ENCODE measurements around the gene CHORDC1.
A peak's percentile ranks its signal among the peaks of the same experiment; 100 is the strongest.
"Not testable (repeated sequence)": the region's sequence is repeated elsewhere in the genome, so short reads cannot be mapped to it uniquely, and the experiment has no call there.

CHORDC1 gene

DNA sequence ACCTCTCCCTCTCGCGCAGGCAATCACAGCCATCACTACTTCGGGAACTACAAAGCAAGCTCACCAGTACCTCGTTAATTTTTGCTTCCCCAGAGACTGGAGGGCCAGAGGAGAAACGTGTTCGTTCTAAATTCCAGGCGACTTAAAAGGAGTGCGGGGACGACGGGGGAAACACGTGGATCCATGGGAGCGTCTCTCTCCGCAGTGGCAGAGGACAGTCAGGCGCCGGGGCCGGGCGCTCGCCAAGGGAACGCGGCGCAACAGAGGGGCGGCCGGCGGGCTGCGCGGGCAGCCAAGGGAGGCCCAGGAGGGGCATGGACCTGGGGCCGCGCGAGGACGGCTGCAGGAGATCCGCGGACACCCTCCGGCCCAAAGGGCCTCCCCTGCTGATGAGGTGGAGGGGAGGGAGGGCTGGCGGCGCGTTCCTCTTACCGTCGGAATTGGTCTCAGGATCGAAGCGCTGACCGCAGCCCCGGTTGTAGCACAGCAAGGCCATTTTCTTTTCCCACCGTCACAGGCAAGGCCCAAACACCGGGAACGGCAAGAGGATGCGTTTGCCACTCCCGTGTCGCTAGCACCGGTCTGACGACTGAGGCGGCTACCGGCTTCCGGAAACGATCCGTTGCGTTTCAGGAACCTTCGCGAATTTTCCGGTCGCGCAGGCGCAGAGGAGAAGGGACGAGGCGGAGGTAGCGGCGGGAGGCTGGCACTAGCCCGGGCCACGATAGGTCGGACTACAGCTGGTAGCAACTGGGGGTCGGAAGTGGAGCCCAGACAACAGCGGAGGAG lies at the start of gene CHORDC1:
Gene CHORDC1, minus strand, starts transcription at position 591 of the 789 bp plus-strand sequence. Its CDS starts 95 bp downstream, at position 496.
- H3K4me1 Mint-ChIP-seq (ENCODE audit: low read depth): peaks cover 59% of the 10 kb centered on the region
- no peaks in the 10 kb centered on the region for H3K27me3 Mint-ChIP-seq
- H3K36me3 Mint-ChIP-seq (ENCODE audit: low read depth): peaks cover 55% of the 10 kb centered on the region
- peak within 1 kb of the TSS; percentile 99 for H3K4me3 Mint-ChIP-seq
- peak; percentile 95 for DNase-seq
- H3K9me3 Mint-ChIP-seq: no peaks in the 10 kb centered on the region
- H3K27ac Mint-ChIP-seq: peak within 1 kb of the TSS; percentile 98

DNA sequence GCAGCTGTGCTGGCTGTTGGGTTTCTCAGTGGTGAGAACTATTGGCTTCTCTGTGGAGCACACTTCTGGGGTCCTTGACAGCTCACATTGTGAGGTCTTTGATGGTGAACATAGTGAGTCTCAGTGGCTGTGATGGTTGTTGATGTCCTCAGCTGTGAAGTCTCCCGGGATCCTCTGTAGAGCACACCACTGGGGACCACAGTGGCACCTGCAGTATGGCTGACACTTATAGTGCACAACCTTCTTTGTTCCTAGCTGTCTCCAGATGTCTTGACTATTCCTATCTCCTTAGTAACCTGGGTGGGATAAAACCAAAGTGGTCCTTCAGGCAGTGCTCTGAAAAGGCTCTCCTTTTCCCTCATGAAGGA lies 34.3 kb upstream of the CHORDC1 start:
- H3K36me3 Mint-ChIP-seq (ENCODE audit: low read depth): no peaks in the 10 kb centered on the region
- H3K4me1 Mint-ChIP-seq (ENCODE audit: low read depth): peaks cover 7% of the 10 kb centered on the region
- H3K9me3 Mint-ChIP-seq: no peaks in the 10 kb centered on the region
- no peak for DNase-seq
- no peak overlapping the region for H3K27ac Mint-ChIP-seq
- no peak overlapping the region for H3K4me3 Mint-ChIP-seq
- no peaks in the 10 kb centered on the region for H3K27me3 Mint-ChIP-seq

DNA sequence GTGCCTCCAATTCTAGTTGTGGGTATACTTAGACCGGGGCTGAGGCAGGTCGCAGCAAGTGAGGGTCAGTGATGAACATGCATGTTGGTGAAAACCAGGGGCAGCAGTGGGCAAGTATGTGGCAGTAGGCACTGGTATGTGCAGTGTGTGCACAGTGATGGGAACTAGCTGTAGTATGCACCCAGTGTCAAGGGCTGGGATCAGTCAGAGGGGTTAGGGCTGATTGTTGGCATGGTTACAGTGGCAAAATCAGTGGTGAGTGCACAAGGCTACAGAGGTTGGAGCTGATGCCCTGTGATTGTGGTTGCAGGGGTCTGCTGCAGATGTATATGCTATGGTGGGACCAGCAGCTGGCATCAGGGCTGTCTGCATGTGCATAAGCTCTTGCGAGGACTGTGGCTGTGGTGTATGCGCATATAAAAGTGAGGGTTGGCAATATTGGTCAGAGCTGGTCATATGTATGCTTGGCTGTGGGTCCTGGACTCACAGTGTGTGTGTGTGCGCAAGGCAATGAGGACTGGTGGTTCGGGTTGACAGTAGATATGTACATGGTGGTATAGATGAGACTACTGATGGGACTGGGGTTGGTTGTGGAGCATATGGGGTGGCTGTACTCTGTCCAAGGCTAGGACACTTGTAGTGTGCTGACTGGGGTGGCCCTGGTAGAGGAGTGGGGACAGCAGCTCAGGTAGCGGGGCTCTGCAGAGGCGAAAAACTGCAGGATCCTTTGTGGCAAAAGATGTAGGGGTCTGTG lies 33.7 kb upstream of the CHORDC1 start:
- Mint-ChIP-seq H3K36me3 (ENCODE audit: low read depth) (no peaks in the 10 kb centered on the region), H3K4me3 (no peak overlapping the region), H3K4me1 (ENCODE audit: low read depth) (peaks cover 10% of the 10 kb centered on the region), H3K27me3 (no peaks in the 10 kb centered on the region), H3K9me3 (no peaks in the 10 kb centered on the region), H3K27ac (no peak overlapping the region)
- no peak for DNase-seq

DNA sequence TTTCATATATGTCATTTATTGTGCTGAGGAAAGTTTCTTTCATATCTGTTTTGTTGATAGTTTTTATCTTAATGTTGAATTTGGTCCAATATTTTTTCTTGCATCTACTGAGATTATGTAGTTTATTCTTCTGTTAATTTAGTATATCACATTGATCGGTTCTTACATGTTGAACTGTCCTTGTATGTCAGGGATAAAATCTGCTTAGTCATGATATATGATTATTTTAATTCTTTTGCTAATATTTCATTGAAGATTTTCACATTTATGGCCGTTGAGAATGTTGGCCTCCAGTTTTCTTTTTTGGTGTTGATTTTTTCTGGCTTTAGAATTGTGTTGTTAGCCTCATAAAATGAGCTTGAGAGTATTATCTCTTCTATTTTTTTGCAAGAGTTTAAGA lies 31.2 kb upstream of the CHORDC1 start:
- Mint-ChIP-seq H3K27ac (no peak overlapping the region), H3K4me1 (ENCODE audit: low read depth) (peaks cover 16% of the 10 kb centered on the region), H3K36me3 (ENCODE audit: low read depth) (no peaks in the 10 kb centered on the region), H3K27me3 (no peaks in the 10 kb centered on the region), H3K4me3 (no peak overlapping the region), H3K9me3 (no peaks in the 10 kb centered on the region)
- no peak for DNase-seq

DNA sequence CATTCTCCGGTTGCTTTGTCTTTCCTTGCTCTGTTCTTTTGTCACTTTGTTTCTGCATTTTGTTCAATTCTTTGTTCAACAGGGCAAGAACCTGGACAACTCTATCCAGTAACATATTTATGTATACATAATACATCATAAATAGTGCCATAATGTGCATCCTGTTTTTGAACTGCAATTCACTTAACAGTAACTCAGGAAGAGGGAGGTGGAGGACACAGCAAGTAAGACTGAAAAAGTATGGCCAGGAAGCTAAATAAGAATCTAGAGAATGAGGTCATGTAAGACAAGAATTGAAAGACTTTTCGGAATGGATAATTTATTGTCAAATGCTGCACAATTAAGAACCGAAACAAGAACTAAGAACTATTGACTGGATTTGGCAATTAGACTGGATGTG lies 29.2 kb upstream of the CHORDC1 start:
- H3K27me3 Mint-ChIP-seq: no peaks in the 10 kb centered on the region
- no peaks in the 10 kb centered on the region for H3K36me3 Mint-ChIP-seq (ENCODE audit: low read depth)
- H3K27ac Mint-ChIP-seq: no peak overlapping the region
- no peaks in the 10 kb centered on the region for H3K9me3 Mint-ChIP-seq
- H3K4me3 Mint-ChIP-seq: peak overlapping the region; percentile 81
- peaks cover 16% of the 10 kb centered on the region for H3K4me1 Mint-ChIP-seq (ENCODE audit: low read depth)
- DNase-seq: no peak

DNA sequence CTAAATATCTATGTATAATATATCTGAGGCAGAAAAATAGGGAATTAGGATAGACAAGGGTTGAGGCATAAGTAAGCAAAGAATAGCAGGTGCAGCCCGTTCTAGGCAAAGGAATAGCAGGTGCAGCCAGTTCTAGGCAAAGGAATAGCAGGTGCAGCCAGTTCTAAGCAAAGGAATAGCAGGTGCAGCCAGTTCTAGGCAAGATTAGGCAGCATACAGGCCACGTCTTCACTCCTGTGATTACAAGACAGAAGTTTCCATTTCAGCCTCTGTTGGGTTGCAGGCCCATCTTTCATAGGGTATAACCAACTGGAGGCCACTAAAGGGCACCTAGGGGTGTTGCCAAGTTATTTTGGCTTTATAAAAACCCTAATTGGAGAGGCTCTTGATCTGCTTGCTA lies 28.8 kb upstream of the CHORDC1 start:
- no peaks in the 10 kb centered on the region for H3K9me3 Mint-ChIP-seq

DNA sequence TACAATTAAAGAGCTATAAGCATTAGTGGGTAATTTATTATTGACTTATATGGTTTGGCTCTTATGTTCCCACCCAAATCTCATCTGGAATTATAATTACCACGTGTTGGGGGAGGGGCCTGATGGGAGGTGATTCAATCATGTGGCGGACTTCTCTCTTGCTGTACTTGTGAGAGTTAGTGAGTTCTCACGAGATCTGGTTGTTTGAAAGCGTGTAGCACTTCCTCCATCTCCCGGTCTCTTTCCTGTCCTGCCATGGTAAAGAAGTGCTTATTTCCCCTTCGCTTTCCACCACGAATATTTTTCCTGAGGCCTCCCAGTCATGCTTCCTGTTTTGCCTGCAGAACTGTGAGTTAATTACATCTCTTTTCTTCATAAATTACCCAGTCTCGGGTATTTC lies 28.1 kb upstream of the CHORDC1 start:
- Mint-ChIP-seq H3K4me1 (ENCODE audit: low read depth) (peaks cover 18% of the 10 kb centered on the region), H3K36me3 (ENCODE audit: low read depth) (no peaks in the 10 kb centered on the region), H3K27ac (peak overlapping the region; percentile 75), H3K4me3 (peak overlapping the region; percentile 81), H3K9me3 (no peaks in the 10 kb centered on the region), H3K27me3 (no peaks in the 10 kb centered on the region)
- DNase-seq: no peak

More for the DNA sequence above, 28.8 kb upstream of the CHORDC1 start:
- peak overlapping the region; percentile 81 for H3K4me3 Mint-ChIP-seq
- peaks cover 16% of the 10 kb centered on the region for H3K4me1 Mint-ChIP-seq (ENCODE audit: low read depth)
- H3K27ac Mint-ChIP-seq: no peak overlapping the region
- no peaks in the 10 kb centered on the region for H3K36me3 Mint-ChIP-seq (ENCODE audit: low read depth)
- no peaks in the 10 kb centered on the region for H3K27me3 Mint-ChIP-seq
- DNase-seq: no peak

DNA sequence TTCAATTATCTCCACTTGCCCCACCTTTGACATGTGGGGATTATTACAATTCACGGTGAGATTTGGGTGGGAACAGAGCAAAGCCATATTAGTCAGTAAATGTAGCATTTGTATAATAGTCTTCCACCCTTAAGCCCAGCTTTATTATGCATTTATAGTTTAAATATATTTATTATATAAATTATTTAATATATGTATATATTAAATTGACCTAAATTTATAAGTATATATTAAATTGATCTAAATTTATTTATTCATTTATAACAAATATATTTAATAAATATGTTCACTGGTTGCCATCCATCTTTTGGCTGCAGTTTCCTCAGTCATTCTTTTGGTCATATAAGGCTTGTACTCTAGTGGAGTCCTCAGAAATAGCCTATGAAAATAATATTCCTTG lies 23.6 kb upstream of the CHORDC1 start:
- no peak for DNase-seq
- H3K27me3 Mint-ChIP-seq: peaks cover 11% of the 10 kb centered on the region
- no peaks in the 10 kb centered on the region for H3K9me3 Mint-ChIP-seq

DNA sequence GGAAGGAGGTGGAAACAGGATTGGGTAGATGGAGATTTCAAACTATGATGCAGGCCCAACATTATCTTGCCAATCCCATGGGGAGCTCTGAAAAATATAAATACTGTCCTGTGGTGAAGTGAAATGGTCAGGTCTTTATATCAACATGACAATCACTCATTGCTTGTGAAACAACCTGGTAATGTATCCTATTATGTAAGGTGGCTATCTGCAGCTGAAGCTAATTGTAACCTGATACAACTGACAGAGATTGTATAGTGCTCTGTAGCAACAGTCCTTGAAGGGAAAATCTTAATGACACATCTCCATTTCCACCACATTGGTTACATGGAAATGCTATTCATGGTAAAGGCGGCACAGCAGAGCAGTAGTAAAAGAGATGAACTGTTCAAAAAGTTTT lies 20.7 kb upstream of the CHORDC1 start:
- peaks cover 19% of the 10 kb centered on the region for H3K4me1 Mint-ChIP-seq (ENCODE audit: low read depth)
- H3K9me3 Mint-ChIP-seq: no peaks in the 10 kb centered on the region
- DNase-seq: no peak
- peaks cover 13% of the 10 kb centered on the region for H3K27me3 Mint-ChIP-seq
- H3K36me3 Mint-ChIP-seq (ENCODE audit: low read depth): no peaks in the 10 kb centered on the region
- H3K27ac Mint-ChIP-seq: no peak overlapping the region
- no peak overlapping the region for H3K4me3 Mint-ChIP-seq

More for the DNA sequence above, 23.6 kb upstream of the CHORDC1 start:
- H3K36me3 Mint-ChIP-seq (ENCODE audit: low read depth): no peaks in the 10 kb centered on the region
- peaks cover 9% of the 10 kb centered on the region for H3K4me1 Mint-ChIP-seq (ENCODE audit: low read depth)
- no peak overlapping the region for H3K4me3 Mint-ChIP-seq
- no peak overlapping the region for H3K27ac Mint-ChIP-seq

DNA sequence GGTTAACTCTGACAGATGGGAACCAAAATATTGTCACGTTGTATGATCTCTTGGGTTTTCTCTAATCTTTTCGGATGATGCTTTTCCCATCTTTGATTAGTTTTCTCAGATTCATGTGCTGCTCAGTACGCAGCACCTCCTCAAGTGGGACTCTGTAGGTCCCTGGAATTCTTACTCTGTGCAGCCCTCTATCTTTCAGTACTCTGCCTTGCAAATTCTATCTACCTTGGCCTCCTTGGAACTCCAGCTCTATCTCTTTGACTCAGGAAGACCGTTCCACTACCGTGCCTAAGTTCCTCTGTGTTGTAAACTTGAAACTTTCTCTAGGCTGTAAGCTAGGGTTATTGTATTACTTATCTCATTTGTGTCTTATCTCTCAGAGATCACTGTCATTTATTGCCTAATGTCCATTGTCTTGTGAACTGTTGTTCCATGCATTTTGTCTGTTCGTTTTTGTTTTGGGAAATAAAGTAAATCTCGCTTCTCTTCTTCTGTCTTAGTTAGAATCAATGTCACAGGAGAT lies 20.1 kb upstream of the CHORDC1 start:
- no peak overlapping the region for H3K4me3 Mint-ChIP-seq
- H3K27ac Mint-ChIP-seq: no peak overlapping the region
- no peaks in the 10 kb centered on the region for H3K36me3 Mint-ChIP-seq (ENCODE audit: low read depth)
- H3K9me3 Mint-ChIP-seq: no peaks in the 10 kb centered on the region
- peaks cover 19% of the 10 kb centered on the region for H3K4me1 Mint-ChIP-seq (ENCODE audit: low read depth)
- no peak for DNase-seq
- H3K27me3 Mint-ChIP-seq: peaks cover 13% of the 10 kb centered on the region

DNA sequence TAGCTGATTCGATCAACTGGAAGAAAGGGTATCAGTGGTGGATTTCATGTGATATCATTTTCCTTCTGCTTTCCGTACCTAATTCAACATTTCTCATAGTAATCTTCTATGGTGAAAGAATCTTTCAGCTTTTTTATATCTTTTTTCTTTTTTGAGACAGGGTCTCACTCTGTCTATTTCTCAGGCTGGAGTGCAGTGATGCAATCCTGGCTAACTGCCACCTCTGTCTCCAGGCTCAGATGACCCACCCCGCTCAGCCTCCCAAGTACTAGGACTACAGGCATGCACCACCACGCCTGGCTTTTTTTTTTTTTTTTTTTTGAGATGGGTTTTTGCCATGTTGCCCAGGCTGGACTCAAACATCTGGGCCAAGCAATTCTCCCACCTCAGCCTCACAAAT lies 18.6 kb upstream of the CHORDC1 start:
- no peak overlapping the region for H3K4me3 Mint-ChIP-seq
- H3K9me3 Mint-ChIP-seq: no peaks in the 10 kb centered on the region
- H3K36me3 Mint-ChIP-seq (ENCODE audit: low read depth): no peaks in the 10 kb centered on the region
- peak overlapping the region; percentile 61 for H3K27ac Mint-ChIP-seq
- no peak for DNase-seq
- peaks cover 19% of the 10 kb centered on the region for H3K4me1 Mint-ChIP-seq (ENCODE audit: low read depth)
- H3K27me3 Mint-ChIP-seq: peaks cover 13% of the 10 kb centered on the region

DNA sequence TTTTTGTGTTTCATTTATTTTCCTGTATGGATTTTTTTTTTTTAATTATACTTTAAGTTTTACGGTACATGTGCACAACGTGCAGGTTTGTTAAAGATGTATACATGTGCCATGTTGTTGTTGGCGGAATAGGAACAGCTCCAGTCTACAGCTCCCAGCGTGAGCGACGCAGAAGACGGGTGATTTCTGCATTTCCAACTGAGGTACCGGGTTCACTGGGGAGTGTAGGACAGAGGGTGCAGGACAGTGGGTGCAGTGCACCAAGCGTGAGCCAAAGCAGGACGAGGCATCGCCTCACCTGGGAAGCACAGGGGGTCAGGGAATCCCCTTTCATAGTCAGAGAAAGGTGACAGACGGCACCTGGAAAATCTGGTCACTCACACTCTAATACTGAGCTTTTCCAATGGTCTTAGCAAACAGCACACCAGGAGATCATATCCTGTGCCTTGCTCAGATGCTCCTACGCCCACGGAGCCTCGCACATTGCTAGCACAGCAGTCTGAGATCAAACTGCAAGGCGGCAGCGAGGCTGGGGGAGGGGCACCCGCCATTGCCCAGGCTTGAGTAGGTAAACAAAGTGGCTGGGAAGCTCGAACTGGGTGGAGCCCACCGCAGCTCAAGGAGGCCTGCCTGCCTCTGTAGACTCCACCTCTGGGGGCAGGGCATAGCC lies 17.3 kb upstream of the CHORDC1 start:
- H3K27me3 Mint-ChIP-seq: peaks cover 10% of the 10 kb centered on the region
- peak overlapping the region; percentile 41 for H3K4me3 Mint-ChIP-seq
- H3K4me1 Mint-ChIP-seq (ENCODE audit: low read depth): peaks cover 16% of the 10 kb centered on the region
- H3K9me3 Mint-ChIP-seq; H3K36me3 Mint-ChIP-seq (ENCODE audit: low read depth): not testable (repeated sequence)
- peak overlapping the region; percentile 41 for H3K27ac Mint-ChIP-seq
- peak; percentile 69 for DNase-seq

DNA sequence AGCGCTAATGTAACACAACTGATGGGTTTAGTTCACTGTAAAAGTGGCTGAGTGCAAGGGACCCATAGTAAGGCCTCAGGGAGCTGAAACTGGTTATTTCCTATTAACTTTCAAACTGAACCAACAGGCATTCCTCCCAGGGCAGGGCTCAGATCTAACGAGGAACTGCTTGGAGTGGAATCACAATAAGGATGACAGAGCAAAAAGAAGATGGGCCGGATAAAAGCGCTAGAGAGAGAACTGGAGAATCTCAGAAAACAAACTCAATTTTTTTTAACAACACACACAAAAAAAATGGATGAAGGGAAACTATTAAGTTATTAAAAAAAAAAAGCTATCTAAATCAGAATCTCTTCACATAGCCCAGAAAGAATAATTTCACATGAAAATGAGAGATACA lies 14.2 kb upstream of the CHORDC1 start:
- DNase-seq: no peak
- Mint-ChIP-seq H3K9me3 (no peaks in the 10 kb centered on the region), H3K4me1 (ENCODE audit: low read depth) (peaks cover 16% of the 10 kb centered on the region), H3K27me3 (peaks cover 2% of the 10 kb centered on the region), H3K27ac (no peak overlapping the region), H3K36me3 (ENCODE audit: low read depth) (no peaks in the 10 kb centered on the region), H3K4me3 (no peak overlapping the region)

DNA sequence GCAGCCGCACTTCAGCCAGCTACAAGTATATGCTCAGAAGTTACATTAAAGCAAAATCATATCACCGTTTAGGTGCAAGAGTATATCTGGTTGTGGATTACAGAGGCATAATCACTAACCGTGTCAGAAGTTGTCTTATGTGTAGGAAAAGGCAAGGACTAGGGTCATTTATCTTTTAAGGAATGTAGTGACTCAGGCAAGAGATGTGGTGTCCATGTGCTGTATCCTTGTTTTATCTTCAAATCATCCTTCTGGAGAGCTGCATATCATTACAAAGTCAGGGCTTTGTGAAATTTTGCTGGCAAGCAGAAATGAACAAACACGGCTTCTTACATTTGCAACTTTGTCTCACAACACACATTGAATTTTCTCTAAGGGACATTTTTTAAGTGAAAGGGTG lies 12.7 kb upstream of the CHORDC1 start:
- H3K9me3 Mint-ChIP-seq: no peaks in the 10 kb centered on the region
- no peak overlapping the region for H3K4me3 Mint-ChIP-seq
- no peaks in the 10 kb centered on the region for H3K27me3 Mint-ChIP-seq
- no peak for DNase-seq
- peaks cover 9% of the 10 kb centered on the region for H3K4me1 Mint-ChIP-seq (ENCODE audit: low read depth)
- H3K27ac Mint-ChIP-seq: no peak overlapping the region
- H3K36me3 Mint-ChIP-seq (ENCODE audit: low read depth): no peaks in the 10 kb centered on the region
